IgD-negative memory B cell (primary cell): Measurements from ENCODE around the gene LINS1. TPM values are rescaled to one million over a fixed set of nuclear protein-coding genes. Genes with fewer than 3 reads are reported as not detected.
A peak's percentile ranks its signal among the peaks of the same experiment; 100 is the strongest.

ENCODE experiments used
- H3K27ac Mint-ChIP-seq, 3 donors: one replicate each; pipeline ENCODE4 v1.8.0; 2020 to 2022; ENCODE audit warnings: mild to moderate bottlenecking in 3 of 3, mixed read lengths in 3 of 3, moderate library complexity in 1 of 3
- H3K27me3 Mint-ChIP-seq: one replicate; pipeline ENCODE4 v1.8.0; 2021; ENCODE audit warnings: mixed read lengths
- H3K36me3 Mint-ChIP-seq: one replicate; pipeline ENCODE4 v1.8.0; 2020; ENCODE audit warnings: mild to moderate bottlenecking, mixed read lengths
- H3K4me1 Mint-ChIP-seq, 3 donors: one replicate each; pipeline ENCODE4 v1.8.0; 2020 to 2022; ENCODE audit warnings: mixed read lengths in 3 of 3, mild to moderate bottlenecking in 1 of 3
- H3K4me3 Mint-ChIP-seq, 4 donors: one replicate each; pipeline ENCODE4 v1.8.0; 2020 to 2022; ENCODE audit warnings: mild to moderate bottlenecking in 4 of 4, mixed read lengths in 4 of 4, moderate library complexity in 3 of 4
- H3K9me3 Mint-ChIP-seq, 3 donors: one replicate each; pipeline ENCODE4 v1.8.0; 2020 to 2021; ENCODE audit warnings: mixed read lengths in 3 of 3, mild to moderate bottlenecking in 1 of 3
- polyA plus RNA-seq: library from polyadenylated mRNA; unstranded; fragments of 300-500 nt; fragmentation: Illumina TruSeq; gene quantifications from one replicate; pipeline ENCODE4 v1.2.3, GENCODE V29; 2021

LINS1 gene
- polyA plus RNA-seq, 1 donor from 2014 or later = 23.2 TPM

GRCh38 chr15:100520132-100520921, 81.7 kb downstream of the LINS1 start:
- Mint-ChIP-seq H3K27ac (no peak overlapping the region), H3K27me3 (peaks cover 3% of the 10 kb centered on the region), H3K9me3 (peaks cover 4% of the 10 kb centered on the region in 3 donors), H3K36me3 (peaks cover 1% of the 10 kb centered on the region), H3K4me1 (peaks cover 3 to 7% (median 5%) of the 10 kb centered on the region in 3 donors), H3K4me3 (peak overlapping the region in 1 of 4 donors; percentile 67)

- Mint-ChIP-seq H3K36me3 (peaks cover 1% of the 10 kb centered on the region), H3K27me3 (peaks cover under 1% of the 10 kb centered on the region), H3K4me3 (no peak overlapping the region), H3K4me1 (peaks cover 3 to 7% (median 4%) of the 10 kb centered on the region in 3 donors), H3K9me3 (peaks cover 0 to 2% (median under 1%) of the 10 kb centered on the region in 3 donors), H3K27ac (no peak overlapping the region)
Measured at GRCh38 chr15:100517846-100518245, 84.1 kb downstream of the LINS1 start.

Other genes starting within 250 kb of the LINS1 start
- not detected for gene CERS3, start 73.2 kb downstream of the LINS1 start, polyA plus RNA-seq
- 11.1 TPM for gene ASB7, start 405 bp upstream of the LINS1 start, polyA plus RNA-seq